Ascending aorta (tissue), 2 donors: ENCODE data around the gene AXIN1. TPM values are rescaled to one million over a fixed set of nuclear protein-coding genes. Genes with fewer than 3 reads are reported as not detected.

Experiments
- DNase-seq, 2 donors: peaks; one replicate each; pipeline ENCODE4 v3.0.0-alpha.2; 2019; ENCODE audit warnings: low spot score in 2 of 2
- H3K27ac ChIP-seq, 2 donors: fragments of 200-600 bp; sonication (generic); one replicate each; pipeline ENCODE4 v1.5.1; 2016 to 2017; ENCODE audit warnings: mild to moderate bottlenecking in 1 of 2
- H3K27me3 ChIP-seq: fragments of 200-600 bp; sonication (generic); one replicate; pipeline ENCODE4 v1.5.1; 2017
- H3K36me3 ChIP-seq, 2 donors: fragments of 200-600 bp; sonication (generic); one replicate each; pipeline ENCODE4 v1.5.1; 2016
- H3K4me1 ChIP-seq, 2 donors: fragments of 200-600 bp; sonication (generic); one replicate each; pipeline ENCODE4 v1.5.1; 2016 to 2017; ENCODE audit warnings: mild to moderate bottlenecking in 1 of 2
- H3K4me3 ChIP-seq, 2 donors: fragments of 200-600 bp; sonication (generic); one replicate each; pipeline ENCODE4 v1.5.1; 2016 to 2017; ENCODE audit warnings: mild to moderate bottlenecking in 1 of 2
- H3K9me3 ChIP-seq, 2 donors: fragments of 200-600 bp; sonication (generic); one replicate each; pipeline ENCODE4 v1.5.1; 2016
- CTCF ChIP-seq, 3 experiments: fragments of 200-600 bp in 2 of 3; fragments of 450-650 bp in 1 of 3; sonication (generic) in 2 of 3; IDR thresholded peaks; one replicate each; pipeline ENCODE4 v1.5.1; 2016 to 2019; ENCODE audit warnings: antibody characterized with exemption in 3 of 3, mild to moderate bottlenecking in 1 of 3, moderate library complexity in 1 of 3
- intact Hi-C: fragments of 100-400 bp; cut with DNase I; formaldehyde crosslinking; loops from one replicate; pipeline ENCODE4 v1.15.1; 2023
- total RNA-seq: library from RNA; depleted of rRNA; stranded (reverse); fragments of >200 nt; gene quantifications from one replicate; pipeline ENCODE4 v1.1.0, GENCODE V29; 2016

Gene AXIN1
- total RNA-seq, 1 donor from 2014 or later, result 27.6 TPM

DNA sequence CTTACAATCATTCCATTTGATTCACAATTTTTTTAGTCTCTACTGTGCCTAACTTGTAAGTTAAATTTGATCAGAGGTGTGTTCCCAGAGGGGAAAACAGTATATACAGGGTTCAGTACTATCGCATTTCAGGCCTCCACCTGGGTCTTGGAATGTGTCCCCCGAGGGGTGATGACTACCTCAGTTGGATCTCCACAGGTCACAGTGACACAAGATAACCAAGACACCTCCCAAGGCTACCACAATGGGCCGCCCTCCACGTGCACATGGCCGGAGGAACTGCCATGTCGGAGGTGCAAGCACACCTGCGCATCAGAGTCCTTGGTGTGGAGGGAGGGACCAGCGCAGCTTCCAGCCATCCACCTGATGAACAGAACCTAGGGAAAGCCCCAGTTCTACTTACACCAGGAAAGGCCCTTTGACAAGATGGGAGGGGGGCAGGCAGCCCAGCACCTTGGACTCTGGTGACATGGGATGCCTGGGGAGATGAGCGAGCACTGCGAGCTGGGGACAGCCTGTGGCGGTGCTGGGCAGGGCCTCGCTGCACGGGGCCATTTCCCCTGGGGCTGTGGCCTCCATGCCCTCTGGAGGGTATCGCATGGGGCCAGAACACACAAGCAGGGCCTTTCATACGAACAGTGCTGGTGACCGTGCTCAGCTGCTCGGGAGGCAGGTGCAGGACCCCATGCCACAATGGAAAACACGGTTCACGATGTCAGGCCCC lies 35.6 kb downstream of the AXIN1 start:
- no peaks in the 10 kb centered on the region for H3K27me3 ChIP-seq
- no peak for TF ChIP-seq CTCF (IDR thresholded peaks at IDR 0.05)
- no peaks in the 10 kb centered on the region for H3K4me1 ChIP-seq
- DNase-seq, result no peak
- H3K27ac ChIP-seq, result no peak overlapping the region
- no peaks in the 10 kb centered on the region for H3K9me3 ChIP-seq
- H3K36me3 ChIP-seq, result peaks cover 24 to 32% of the 10 kb centered on the region in 2 donors
- intact Hi-C loops, result no loop called here
- no peak overlapping the region for H3K4me3 ChIP-seq

- H3K36me3 ChIP-seq, result peaks cover 27 to 39% of the 10 kb centered on the region in 2 donors
- H3K27me3 ChIP-seq, result no peaks in the 10 kb centered on the region
- no peak overlapping the region for H3K4me3 ChIP-seq
- DNase-seq, result no peak
- no peaks in the 10 kb centered on the region for H3K4me1 ChIP-seq
- no peak for TF ChIP-seq CTCF (IDR thresholded peaks at IDR 0.05)
- H3K27ac ChIP-seq, result no peak overlapping the region
- no peaks in the 10 kb centered on the region for H3K9me3 ChIP-seq
- intact Hi-C loops, result no loop called here
Observed at GRCh38 chr16:314795-315299, 37.7 kb downstream of the AXIN1 start.

DNA sequence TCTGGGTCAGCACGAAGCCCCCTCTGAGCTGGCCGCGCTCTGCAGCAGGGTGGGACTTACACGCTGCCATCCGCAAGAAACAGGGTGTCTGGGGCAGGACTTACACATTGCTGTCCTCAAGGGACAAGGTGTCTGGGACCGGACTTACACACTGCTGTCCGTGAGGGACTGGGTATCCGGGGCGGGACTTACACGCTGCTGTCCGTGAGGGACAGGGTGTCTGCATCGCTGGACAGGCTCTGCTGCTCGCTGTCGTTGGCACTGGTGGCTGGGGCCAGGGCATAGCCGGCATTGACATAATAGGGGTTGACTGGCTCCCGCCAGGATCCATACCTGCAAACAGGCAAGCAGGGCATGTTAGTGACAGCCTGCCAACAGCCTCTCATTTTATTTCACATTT lies 38.2 kb downstream of the AXIN1 start:
- H3K9me3 ChIP-seq, result no peaks in the 10 kb centered on the region
- no peak overlapping the region for H3K4me3 ChIP-seq
- H3K4me1 ChIP-seq, result no peaks in the 10 kb centered on the region
- H3K36me3 ChIP-seq, result peaks cover 29 to 43% of the 10 kb centered on the region in 2 donors
- no peak for DNase-seq
- H3K27ac ChIP-seq, result no peak overlapping the region
- intact Hi-C loops, result no loop called here
- no peak for TF ChIP-seq CTCF (IDR thresholded peaks at IDR 0.05)
- no peaks in the 10 kb centered on the region for H3K27me3 ChIP-seq

- H3K27me3 ChIP-seq, result no peaks in the 10 kb centered on the region
- no peak for DNase-seq
- intact Hi-C loops, result no loop called here
- peaks cover 38 to 58% of the 10 kb centered on the region in 2 donors for H3K36me3 ChIP-seq
- H3K9me3 ChIP-seq, result no peaks in the 10 kb centered on the region
- H3K27ac ChIP-seq, result no peak overlapping the region
- TF ChIP-seq CTCF (IDR thresholded peaks at IDR 0.05), result no peak
- H3K4me1 ChIP-seq, result no peaks in the 10 kb centered on the region
- no peak overlapping the region for H3K4me3 ChIP-seq
Observed at GRCh38 chr16:311725-312124, 40.8 kb downstream of the AXIN1 start.

- no peak for DNase-seq
- no peaks in the 10 kb centered on the region for H3K27me3 ChIP-seq
- no peaks in the 10 kb centered on the region for H3K9me3 ChIP-seq
- intact Hi-C loops, result no loop called here
- H3K4me1 ChIP-seq, result no peaks in the 10 kb centered on the region
- peaks cover 45 to 70% of the 10 kb centered on the region in 2 donors for H3K36me3 ChIP-seq
- H3K27ac ChIP-seq, result no peak overlapping the region
- TF ChIP-seq CTCF (IDR thresholded peaks at IDR 0.05), result no peak
- no peak overlapping the region for H3K4me3 ChIP-seq
Observed at GRCh38 chr16:309476-309875, 43.0 kb downstream of the AXIN1 start.
